Activated CD4-positive, alpha-beta T cell treated with anti-CD3 and anti-CD28 coated beads, Interleukin-10, Interleukin-2, amounts not matched to agents 100 ng/mL and 50 ng/mL, durations not matched to agents 16 hours and 8 hours (primary cell): ENCODE measurements around the gene KDSR.
"Not testable (repeated sequence)": the region's sequence is repeated elsewhere in the genome, so short reads cannot be mapped to it uniquely, and the experiment has no call there.

Experiments
- DNase-seq: peaks from one replicate; pipeline ENCODE4 v3.0.0-alpha.2; 2020

The KDSR gene

GRCh38 chr18:63365876-63366212 is 1.2 kb downstream of the KDSR start:
- DNase-seq = peak; percentile 41

- peak; percentile 69 for DNase-seq
Observed at GRCh38 chr18:63363951-63364350, 3.1 kb downstream of the KDSR start.

GRCh38 chr18:63363420-63363819 is 3.6 kb downstream of the KDSR start:
- not testable (repeated sequence) for DNase-seq

- no peak for DNase-seq
Observed at GRCh38 chr18:63356272-63356896, 10.6 kb downstream of the KDSR start.

- no peak for DNase-seq
Observed at GRCh38 chr18:63350230-63350629, 16.8 kb downstream of the KDSR start.

- no peak for DNase-seq
Observed at GRCh38 chr18:63348508-63349136, 18.4 kb downstream of the KDSR start.

GRCh38 chr18:63346480-63347183 is 20.4 kb downstream of the KDSR start:
- DNase-seq = no peak

GRCh38 chr18:63346031-63346430 is 21.0 kb downstream of the KDSR start:
- no peak for DNase-seq

GRCh38 chr18:63344918-63345317 is 22.1 kb downstream of the KDSR start:
- no peak for DNase-seq

- DNase-seq = no peak
Observed at GRCh38 chr18:63344263-63344662, 22.7 kb downstream of the KDSR start.

GRCh38 chr18:63342206-63342605 is 24.8 kb downstream of the KDSR start:
- DNase-seq = no peak

- DNase-seq = peak; percentile 49
Observed at GRCh38 chr18:63339920-63340484, 27.0 kb downstream of the KDSR start.

GRCh38 chr18:63336366-63337099 is 30.5 kb downstream of the KDSR start:
- peak; percentile 55 for DNase-seq

GRCh38 chr18:63331105-63331504 is 35.9 kb downstream of the KDSR start:
- DNase-seq = no peak

GRCh38 chr18:63329431-63330145 is 37.4 kb downstream of the KDSR start:
- DNase-seq = no peak

- no peak for DNase-seq
Observed at GRCh38 chr18:63326011-63326410, 41.0 kb downstream of the KDSR start.

GRCh38 chr18:63325086-63325686 is 41.8 kb downstream of the KDSR start:
- DNase-seq = no peak

- DNase-seq = peak; percentile 75
Observed at GRCh38 chr18:63322908-63323634, 43.9 kb downstream of the KDSR start.

- DNase-seq = no peak
Observed at GRCh38 chr18:63322206-63322605, 44.8 kb downstream of the KDSR start.

- DNase-seq = no peak
Observed at GRCh38 chr18:63321291-63321690, 45.7 kb downstream of the KDSR start.

- no peak for DNase-seq
Observed at GRCh38 chr18:63320975-63321265, 46.1 kb downstream of the KDSR start.
